A549 treated with ZK216348 at 1 μM for 4 hours (cell line): ENCODE measurements around the gene COMP. TPM values are rescaled to one million over a fixed set of nuclear protein-coding genes. Genes with fewer than 3 reads are reported as not detected.

Experiments used
- total RNA-seq: library from RNA; stranded (reverse); fragments of 200-300 nt; extraction: Qiagen RNA extraction; gene quantifications from 5 replicates; pipeline ENCODE4 v1.2.3, GENCODE V29; 2022; ENCODE audit warnings: low read depth

COMP gene
- 0.09 to 0.15 TPM (median 0.12 TPM) in 4 of 5 replicates, not detected in the other for total RNA-seq

DNA sequence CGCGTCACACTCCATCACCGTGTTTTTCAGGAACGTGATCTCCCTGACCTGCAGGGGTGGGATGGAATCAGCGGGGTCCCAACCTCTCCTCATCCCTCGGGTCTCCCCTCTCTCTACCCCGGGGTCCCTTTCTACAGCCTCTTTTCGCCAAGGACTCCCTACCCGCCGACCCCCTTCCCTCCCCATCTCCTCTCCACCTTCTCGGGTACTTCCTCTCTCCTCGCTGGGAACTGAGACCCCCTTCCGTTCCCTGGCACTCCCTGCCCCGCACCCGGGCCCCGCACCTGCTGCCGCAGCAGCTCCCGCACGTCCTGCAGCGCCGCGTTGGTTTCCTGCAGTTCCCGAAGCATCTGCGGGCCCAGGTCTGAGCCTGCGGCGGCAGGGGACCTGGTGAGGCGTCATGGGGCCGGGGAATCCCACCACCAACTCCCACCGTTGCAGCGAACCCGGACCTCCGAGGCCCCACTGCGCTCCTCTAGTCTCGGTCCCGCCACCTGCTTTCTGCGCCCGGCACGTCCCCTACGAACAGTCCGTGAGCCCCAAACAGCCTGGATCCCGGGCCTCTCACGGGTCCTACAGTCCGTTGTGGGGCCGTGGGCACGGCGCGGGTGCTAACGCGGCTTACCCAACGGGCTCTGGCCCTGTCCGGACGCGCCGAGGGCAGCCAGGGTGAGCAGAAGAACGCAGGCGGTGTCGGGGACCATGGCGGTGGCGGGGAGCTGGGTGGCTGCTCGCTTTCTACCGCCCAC lies at the start of gene COMP:
Gene COMP (minus strand): TSS at position 740 of the 749 bp plus-strand sequence. CDS start 36 bp downstream, at position 704.

DNA sequence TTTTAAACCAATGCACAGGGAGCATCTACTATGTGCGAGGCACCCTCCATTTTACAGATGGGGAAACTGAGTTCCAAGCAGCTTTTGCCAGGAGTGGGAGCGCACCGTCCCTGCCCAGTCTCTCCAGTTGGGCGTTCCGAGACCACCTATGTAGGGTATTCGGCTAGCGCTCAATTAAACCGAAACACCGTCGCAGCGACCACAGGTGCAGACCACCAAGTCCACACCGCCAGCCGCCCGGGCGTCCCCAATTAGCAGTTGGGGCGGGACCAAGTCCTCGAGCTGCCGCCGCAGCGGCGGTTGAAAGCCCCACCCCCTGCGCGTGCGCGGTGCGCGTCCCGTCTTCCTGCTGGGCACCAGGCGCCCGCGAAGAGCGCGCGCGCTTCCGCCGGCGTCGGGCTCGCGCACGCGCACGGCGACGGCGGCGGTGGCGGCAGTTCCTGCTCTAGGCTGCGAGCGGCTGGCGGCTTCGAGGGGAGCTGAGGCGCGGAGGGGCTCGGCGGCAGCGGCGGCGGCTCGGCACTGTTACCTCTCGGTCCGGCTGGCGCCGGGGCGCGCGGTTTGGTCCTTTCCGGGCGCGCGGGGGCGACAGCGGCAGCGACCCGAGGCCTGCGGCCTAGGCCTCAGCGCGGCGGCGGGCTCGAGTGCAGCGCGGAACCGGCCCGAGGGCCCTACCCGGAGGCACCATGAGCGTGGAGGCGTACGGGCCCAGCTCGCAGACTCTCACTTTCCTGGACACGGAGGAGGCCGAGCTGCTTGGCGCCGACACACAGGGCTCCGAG lies 40.6 kb upstream of the COMP start, which contains the start of gene UPF1:
Gene UPF1 (plus strand): TSS at position 436 of the 782 bp plus-strand sequence. CDS start 251 bp downstream, at position 687.

Other genes starting within 250 kb of the COMP start
- gene FKBP8, start 247.7 kb downstream of the COMP start, total RNA-seq = 85.4 to 164 TPM (median 152 TPM) in 5 replicates
- gene KXD1, start 233.4 kb downstream of the COMP start, total RNA-seq = 74.1 to 108 TPM (median 102 TPM) in 5 replicates
- 1,053 to 1,266 TPM (median 1,114 TPM) in 5 replicates for gene UBA52, start 219.4 kb downstream of the COMP start, total RNA-seq
- gene REX1BD, start 202.5 kb downstream of the COMP start, total RNA-seq = 31.0 to 64.3 TPM (median 56.1 TPM) in 5 replicates
- 2.6 to 5.8 TPM (median 3.3 TPM) in 5 replicates for gene CRLF1, start 184.5 kb downstream of the COMP start, total RNA-seq
- gene TMEM59L, start 178.4 kb downstream of the COMP start, total RNA-seq = 5.8 to 6.2 TPM (median 6.0 TPM) in 5 replicates
- 1.7 to 5.3 TPM (median 3.4 TPM) in 5 replicates for gene KLHL26, start 154.3 kb downstream of the COMP start, total RNA-seq
- 2.5 to 5.8 TPM (median 4.7 TPM) in 5 replicates for gene CRTC1, start 107.6 kb downstream of the COMP start, total RNA-seq
- 24.1 to 45.3 TPM (median 41.7 TPM) in 5 replicates for gene UPF1, start 40.7 kb upstream of the COMP start, total RNA-seq
- gene CERS1, start 104.9 kb upstream of the COMP start, total RNA-seq = 3.1 to 7.2 TPM (median 6.3 TPM) in 5 replicates
- 139 to 168 TPM (median 153 TPM) in 5 replicates for gene COPE, start 128.1 kb upstream of the COMP start, total RNA-seq
- 34.2 to 45.5 TPM (median 42.4 TPM) in 5 replicates for gene DDX49, start 128.4 kb upstream of the COMP start, total RNA-seq
- 21.5 to 38.0 TPM (median 31.3 TPM) in 5 replicates for gene HOMER3, start 149.9 kb upstream of the COMP start, total RNA-seq
- 21.2 to 38.5 TPM (median 30.9 TPM) in 5 replicates for gene SUGP2, start 242.2 kb upstream of the COMP start, total RNA-seq
- 23.8 to 30.4 TPM (median 29.8 TPM) in 5 replicates for gene ARMC6, start 242.3 kb upstream of the COMP start, total RNA-seq